ENCODE results near the gene DVL2.
A peak's percentile ranks its signal among the peaks of the same experiment; 100 is the strongest.

Gene DVL2

DNA sequence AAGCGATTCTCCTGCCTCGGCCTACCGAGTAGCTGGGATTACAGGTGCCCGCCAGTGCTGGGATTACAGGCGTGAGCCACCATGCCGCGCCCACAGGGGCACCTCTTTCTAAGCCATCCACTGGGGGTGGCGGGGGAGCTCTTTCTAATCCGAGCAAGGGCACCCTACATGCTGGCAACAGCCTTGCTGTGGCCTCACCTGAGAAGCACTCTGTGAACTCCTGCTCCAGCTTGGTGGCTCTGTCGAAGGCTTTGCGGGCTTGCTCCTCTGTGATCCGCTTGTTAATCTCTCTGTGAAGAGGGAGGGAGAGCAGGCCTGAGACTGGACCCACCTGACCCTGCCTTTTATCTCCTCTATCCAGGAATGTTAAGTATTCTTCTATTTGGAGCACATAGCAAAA, 43.2 kb downstream of the DVL2 start:
- no peak for ATAC-seq
- no peak for TF ChIP-seq GLIS3 (CRISPR knock-in tag; IDR thresholded peaks at IDR 0.05)

- ATAC-seq, result no peak
- no peak for TF ChIP-seq OSR1 (CRISPR knock-in tag; IDR thresholded peaks at IDR 0.05)
- TF ChIP-seq RARB (CRISPR knock-in tag; IDR thresholded peaks at IDR 0.05), result no peak
- no peak for TF ChIP-seq TOX (CRISPR knock-in tag; IDR thresholded peaks at IDR 0.05; ENCODE audit: borderline replicate concordance)
- no peak for TF ChIP-seq CSRNP3 (CRISPR knock-in tag; IDR thresholded peaks at IDR 0.05)
- no peak for TF ChIP-seq BACH2 (CRISPR knock-in tag; IDR thresholded peaks at IDR 0.05; ENCODE audit: borderline replicate concordance)
- no peak for TF ChIP-seq PPARA (CRISPR knock-in tag; IDR thresholded peaks at IDR 0.05; ENCODE audit: borderline replicate concordance)
- TF ChIP-seq, protein P1, sequence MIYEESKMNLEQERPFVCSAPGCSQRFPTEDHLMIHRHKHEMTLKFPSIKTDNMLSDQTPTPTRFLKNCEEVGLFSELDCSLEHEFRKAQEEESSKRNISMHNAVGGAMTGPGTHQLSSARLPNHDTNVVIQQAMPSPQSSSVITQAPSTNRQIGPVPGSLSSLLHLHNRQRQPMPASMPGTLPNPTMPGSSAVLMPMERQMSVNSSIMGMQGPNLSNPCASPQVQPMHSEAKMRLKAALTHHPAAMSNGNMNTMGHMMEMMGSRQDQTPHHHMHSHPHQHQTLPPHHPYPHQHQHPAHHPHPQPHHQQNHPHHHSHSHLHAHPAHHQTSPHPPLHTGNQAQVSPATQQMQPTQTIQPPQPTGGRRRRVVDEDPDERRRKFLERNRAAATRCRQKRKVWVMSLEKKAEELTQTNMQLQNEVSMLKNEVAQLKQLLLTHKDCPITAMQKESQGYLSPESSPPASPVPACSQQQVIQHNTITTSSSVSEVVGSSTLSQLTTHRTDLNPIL (CRISPR knock-in tag; IDR thresholded peaks at IDR 0.05; ENCODE audit: low read depth), result no peak
- no peak for TF ChIP-seq ZC3H10 (CRISPR knock-in tag; IDR thresholded peaks at IDR 0.05)
- TF ChIP-seq TCF4 (CRISPR knock-in tag; IDR thresholded peaks at IDR 0.05; ENCODE audit: borderline replicate concordance), result no peak
- no peak for TF ChIP-seq ARNTL (CRISPR knock-in tag; IDR thresholded peaks at IDR 0.05; ENCODE audit: borderline replicate concordance, low read depth)
- TF ChIP-seq ISL1 (CRISPR knock-in tag; IDR thresholded peaks at IDR 0.05), result no peak
- TF ChIP-seq ZFP30 (CRISPR knock-in tag; IDR thresholded peaks at IDR 0.05), result no peak
- TF ChIP-seq, protein P2, sequence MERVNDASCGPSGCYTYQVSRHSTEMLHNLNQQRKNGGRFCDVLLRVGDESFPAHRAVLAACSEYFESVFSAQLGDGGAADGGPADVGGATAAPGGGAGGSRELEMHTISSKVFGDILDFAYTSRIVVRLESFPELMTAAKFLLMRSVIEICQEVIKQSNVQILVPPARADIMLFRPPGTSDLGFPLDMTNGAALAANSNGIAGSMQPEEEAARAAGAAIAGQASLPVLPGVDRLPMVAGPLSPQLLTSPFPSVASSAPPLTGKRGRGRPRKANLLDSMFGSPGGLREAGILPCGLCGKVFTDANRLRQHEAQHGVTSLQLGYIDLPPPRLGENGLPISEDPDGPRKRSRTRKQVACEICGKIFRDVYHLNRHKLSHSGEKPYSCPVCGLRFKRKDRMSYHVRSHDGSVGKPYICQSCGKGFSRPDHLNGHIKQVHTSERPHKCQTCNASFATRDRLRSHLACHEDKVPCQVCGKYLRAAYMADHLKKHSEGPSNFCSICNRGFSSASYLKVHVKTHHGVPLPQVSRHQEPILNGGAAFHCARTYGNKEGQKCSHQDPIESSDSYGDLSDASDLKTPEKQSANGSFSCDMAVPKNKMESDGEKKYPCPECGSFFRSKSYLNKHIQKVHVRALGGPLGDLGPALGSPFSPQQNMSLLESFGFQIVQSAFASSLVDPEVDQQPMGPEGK (CRISPR knock-in tag; IDR thresholded peaks at IDR 0.05; ENCODE audit: borderline replicate concordance), result no peak
- TF ChIP-seq ESRRG (CRISPR knock-in tag; IDR thresholded peaks at IDR 0.05), result no peak
- TF ChIP-seq ZNF8 (CRISPR knock-in tag; IDR thresholded peaks at IDR 0.05), result no peak
- TF ChIP-seq GLIS3 (CRISPR knock-in tag; IDR thresholded peaks at IDR 0.05), result no peak
- TF ChIP-seq, protein P3, sequence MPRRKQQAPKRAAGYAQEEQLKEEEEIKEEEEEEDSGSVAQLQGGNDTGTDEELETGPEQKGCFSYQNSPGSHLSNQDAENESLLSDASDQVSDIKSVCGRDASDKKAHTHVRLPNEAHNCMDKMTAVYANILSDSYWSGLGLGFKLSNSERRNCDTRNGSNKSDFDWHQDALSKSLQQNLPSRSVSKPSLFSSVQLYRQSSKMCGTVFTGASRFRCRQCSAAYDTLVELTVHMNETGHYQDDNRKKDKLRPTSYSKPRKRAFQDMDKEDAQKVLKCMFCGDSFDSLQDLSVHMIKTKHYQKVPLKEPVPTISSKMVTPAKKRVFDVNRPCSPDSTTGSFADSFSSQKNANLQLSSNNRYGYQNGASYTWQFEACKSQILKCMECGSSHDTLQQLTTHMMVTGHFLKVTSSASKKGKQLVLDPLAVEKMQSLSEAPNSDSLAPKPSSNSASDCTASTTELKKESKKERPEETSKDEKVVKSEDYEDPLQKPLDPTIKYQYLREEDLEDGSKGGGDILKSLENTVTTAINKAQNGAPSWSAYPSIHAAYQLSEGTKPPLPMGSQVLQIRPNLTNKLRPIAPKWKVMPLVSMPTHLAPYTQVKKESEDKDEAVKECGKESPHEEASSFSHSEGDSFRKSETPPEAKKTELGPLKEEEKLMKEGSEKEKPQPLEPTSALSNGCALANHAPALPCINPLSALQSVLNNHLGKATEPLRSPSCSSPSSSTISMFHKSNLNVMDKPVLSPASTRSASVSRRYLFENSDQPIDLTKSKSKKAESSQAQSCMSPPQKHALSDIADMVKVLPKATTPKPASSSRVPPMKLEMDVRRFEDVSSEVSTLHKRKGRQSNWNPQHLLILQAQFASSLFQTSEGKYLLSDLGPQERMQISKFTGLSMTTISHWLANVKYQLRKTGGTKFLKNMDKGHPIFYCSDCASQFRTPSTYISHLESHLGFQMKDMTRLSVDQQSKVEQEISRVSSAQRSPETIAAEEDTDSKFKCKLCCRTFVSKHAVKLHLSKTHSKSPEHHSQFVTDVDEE (CRISPR knock-in tag; IDR thresholded peaks at IDR 0.05), result no peak
- no peak for TF ChIP-seq CSDC2 (CRISPR knock-in tag; IDR thresholded peaks at IDR 0.05)
- no peak for TF ChIP-seq ZNF70 (CRISPR knock-in tag; IDR thresholded peaks at IDR 0.05)
- TF ChIP-seq ZNF565 (CRISPR knock-in tag; conservative IDR thresholded peaks at IDR 0.05; ENCODE audit: low read depth), result no peak
Observed at GRCh38 chr17:7190276-7190917, 43.9 kb downstream of the DVL2 start.

DNA sequence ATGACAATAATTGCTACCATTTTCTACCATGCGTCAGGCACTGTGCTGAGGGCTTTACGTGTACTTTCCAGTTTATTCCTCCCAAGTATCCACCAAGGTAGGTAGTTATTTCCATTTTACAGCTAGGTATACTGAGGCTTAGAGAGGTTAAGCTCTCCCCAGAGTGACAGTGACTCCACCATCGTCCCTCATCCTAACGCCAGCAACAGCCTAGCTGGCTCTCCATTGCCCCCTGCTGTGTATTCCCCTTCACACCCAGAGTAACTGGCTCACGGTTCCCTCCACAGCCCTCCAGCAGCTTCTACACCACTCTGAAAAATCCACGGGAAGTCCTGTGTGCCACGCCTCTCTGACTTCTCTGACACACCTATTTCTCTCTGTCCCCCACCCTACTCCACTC, 48.1 kb downstream of the DVL2 start:
- ATAC-seq, result peak; percentile 33; the same call in 2 of the 3 replicates
- no peak for TF ChIP-seq ZFP3 (CRISPR knock-in tag; IDR thresholded peaks at IDR 0.05)

GRCh38 chr17:7184647-7185046, 49.7 kb downstream of the DVL2 start:
- ATAC-seq, result no peak
- no peak for TF ChIP-seq ZNF8 (CRISPR knock-in tag; IDR thresholded peaks at IDR 0.05)
- no peak for TF ChIP-seq ZNF70 (CRISPR knock-in tag; IDR thresholded peaks at IDR 0.05)
- TF ChIP-seq ZFP30 (CRISPR knock-in tag; IDR thresholded peaks at IDR 0.05), result no peak
- TF ChIP-seq TOX (CRISPR knock-in tag; IDR thresholded peaks at IDR 0.05; ENCODE audit: borderline replicate concordance), result no peak
- TF ChIP-seq CSRNP3 (CRISPR knock-in tag; IDR thresholded peaks at IDR 0.05), result no peak
- no peak for TF ChIP-seq PPARA (CRISPR knock-in tag; IDR thresholded peaks at IDR 0.05; ENCODE audit: borderline replicate concordance)
- TF ChIP-seq ZC3H10 (CRISPR knock-in tag; IDR thresholded peaks at IDR 0.05), result no peak
- TF ChIP-seq ARNTL (CRISPR knock-in tag; IDR thresholded peaks at IDR 0.05; ENCODE audit: borderline replicate concordance, low read depth), result no peak
- TF ChIP-seq SNAI2 (CRISPR knock-in tag; IDR thresholded peaks at IDR 0.05), result no peak
- TF ChIP-seq, protein P1 (CRISPR knock-in tag; IDR thresholded peaks at IDR 0.05; ENCODE audit: low read depth), result no peak
